Kidney (tissue), 14 donors: ENCODE results near the gene BSDC1. TPM values are rescaled to one million over a fixed set of nuclear protein-coding genes. Genes with fewer than 3 reads are reported as not detected.

ENCODE experiments used
- DNase-seq, 5 donors: peaks; one replicate each; pipeline ENCODE4 v3.0.0-alpha.2; 2013 to 2020
- FAIRE-seq: peaks from 2 replicates; lab custom pipeline; 2012; peaks lifted over from hg19 to GRCh38; lab: Jason Lieb, UNC
- H3K27ac ChIP-seq, 2 donors: one replicate each; pipeline ENCODE4 v1.7.0; 2013; ENCODE audit warnings: low read depth in 2 of 2, low read length in 2 of 2, inconsistent platforms in 1 of 2
- H3K27me3 ChIP-seq: one replicate; pipeline ENCODE4 v1.7.1; 2013; ENCODE audit warnings: low read length, inconsistent platforms; ENCODE audit not compliant: control insufficient read depth, insufficient read depth
- H3K36me3 ChIP-seq, 3 donors: one replicate each; pipeline versions ENCODE4 v1.7.0 to v1.7.1; 2013; ENCODE audit warnings: low read length in 3 of 3, control low read depth in 1 of 3, inconsistent platforms in 1 of 3; ENCODE audit not compliant: insufficient read depth in 3 of 3, control insufficient read depth in 2 of 3
- H3K4me1 ChIP-seq, 3 donors: one replicate each; pipeline versions ENCODE4 v1.7.0 to v1.7.1; 2013; ENCODE audit warnings: low read length in 3 of 3, inconsistent platforms in 1 of 3, low read depth in 1 of 3; ENCODE audit not compliant: control insufficient read depth in 2 of 3, insufficient read depth in 2 of 3
- H3K4me3 ChIP-seq, 3 donors: one replicate each; pipeline versions ENCODE4 v1.7.0 to v1.8.1; 2013; ENCODE audit warnings: low read length in 3 of 3, control low read depth in 1 of 3, inconsistent platforms in 1 of 3
- H3K9ac ChIP-seq, 3 donors: one replicate each; pipeline versions ENCODE4 v1.7.0 to v1.7.1; 2013; ENCODE audit warnings: low read length in 3 of 3, control low read depth in 1 of 3, inconsistent platforms in 1 of 3
- H3K9me3 ChIP-seq, 3 donors: one replicate each; pipeline versions ENCODE4 v1.7.0 to v1.7.1; 2013; ENCODE audit warnings: low read length in 3 of 3, control low read depth in 1 of 3, inconsistent platforms in 1 of 3; ENCODE audit not compliant: control insufficient read depth in 2 of 3, insufficient read depth in 1 of 3
- CTCF ChIP-seq: IDR thresholded peaks from 3 replicates; pipeline ENCODE4 v1.5.1; 2012; ENCODE audit warnings: mild to moderate bottlenecking, moderate library complexity, borderline replicate concordance; ENCODE audit not compliant: insufficient read depth; ENCODE audit errors: extremely low read depth
- intact Hi-C: fragments of 100-400 bp; cut with DNase I; formaldehyde crosslinking; loops from one replicate; pipeline ENCODE4 v1.11.1; 2022
- polyA plus RNA-seq: library from polyadenylated mRNA; stranded (reverse); fragments of 350-450 nt; fragmentation: Illumina TruSeq; extraction: RNeasy Lipid Tissue Mini Kit (QIAGEN cat#74804); gene quantifications from one replicate; pipeline ENCODE4 v1.2.3, GENCODE V29; 2014; ENCODE audit warnings: low read depth, low replicate concordance; ENCODE audit not compliant: insufficient read depth
- total RNA-seq: library from RNA; stranded (reverse); fragmentation: NEBNext Ultra II Directional; extraction: Animal tissue kit (Norgen Biotek cat#: 25700); gene quantifications from one replicate; pipeline ENCODE4 v1.2.1, GENCODE V29; 2021
- donor health status: control.
- donor health status: control.
- donor health status: control.
- donor health status: control.
- donor health status: control.
- donor health status: DM: yes; HTN: yes; CAD: no.
- donor health status: Normal renal cell carcinoma (clear cell type).

BSDC1 gene
- total and polyA plus RNA-seq, 2 donors from 2014 or later, result 40.2 to 61.7 TPM

- FAIRE-seq, result no peak
- H3K9me3 ChIP-seq, result no peaks in the 10 kb centered on the region
- no peaks in the 10 kb centered on the region for H3K27me3 ChIP-seq
- no peak overlapping the region for H3K27ac ChIP-seq
- H3K4me1 ChIP-seq, result peaks cover 0 to 12% (median 0%) of the 10 kb centered on the region in 3 donors
- no peak for DNase-seq
- TF ChIP-seq CTCF, result no peak
- intact Hi-C loops, result no loop called here
- no peak overlapping the region for H3K9ac ChIP-seq
- peak overlapping the region in 1 of 3 donors; percentile 52 for H3K4me3 ChIP-seq
- peaks cover 0 to 16% (median 9%) of the 10 kb centered on the region in 3 donors for H3K36me3 ChIP-seq
Observed at GRCh38 chr1:32335535-32335789, 58.8 kb downstream of the BSDC1 start.

GRCh38 chr1:32334864-32335534 is 59.2 kb downstream of the BSDC1 start:
- peaks cover 0 to 12% (median 0%) of the 10 kb centered on the region in 3 donors for H3K4me1 ChIP-seq
- intact Hi-C loops, result no loop called here
- no peaks in the 10 kb centered on the region for H3K27me3 ChIP-seq
- FAIRE-seq (no peak), DNase-seq (peak; percentile 53 to 87 (median 78))
- TF ChIP-seq CTCF, result peak; percentile 36
- H3K9ac ChIP-seq, result peak overlapping the region in 2 of 3 donors; percentile 55 to 60
- peak overlapping the region; percentile 42 to 76 (median 52) for H3K4me3 ChIP-seq
- peaks cover 2 to 17% (median 13%) of the 10 kb centered on the region in 3 donors for H3K36me3 ChIP-seq
- no peaks in the 10 kb centered on the region for H3K9me3 ChIP-seq
- H3K27ac ChIP-seq, result no peak overlapping the region

- Histone ChIP-seq H3K27me3 (no peaks in the 10 kb centered on the region), H3K36me3 (peaks cover 7 to 20% (median 19%) of the 10 kb centered on the region in 3 donors), H3K9ac (peak overlapping the region in 2 of 3 donors; percentile 55 to 60), H3K4me3 (peak overlapping the region in 2 of 3 donors; percentile 52 to 76), H3K27ac (no peak overlapping the region), H3K9me3 (no peaks in the 10 kb centered on the region), H3K4me1 (peaks cover 0 to 12% (median 0%) of the 10 kb centered on the region in 3 donors)
- no peak for FAIRE-seq
- intact Hi-C loops, result no loop called here
- TF ChIP-seq CTCF, result no peak
- DNase-seq, result no peak
Observed at GRCh38 chr1:32334274-32334861, 59.9 kb downstream of the BSDC1 start.
